T-helper 2 cell treated with Interferon-gamma antibody and Interleukin-4, amounts not matched to agents 100 ng/mL and 5 ng/mL, for 36 hours (primary cell): ENCODE data around the gene CWH43. TPM values are rescaled to one million over a fixed set of nuclear protein-coding genes. Genes with fewer than 3 reads are reported as not detected.
"Not testable (repeated sequence)": the region's sequence is repeated elsewhere in the genome, so short reads cannot be mapped to it uniquely, and the experiment has no call there.

Experiments
- intact Hi-C: fragments of 100-400 bp; cut with micrococcal nuclease; formaldehyde crosslinking; loops from one replicate; pipeline ENCODE4 v1.15.1; 2023
- total RNA-seq: library from RNA; stranded (reverse); gene quantifications from 2 replicates; pipeline ENCODE4 v1.2.3, GENCODE V29; 2022

The CWH43 gene
- total RNA-seq, 1 donor from 2014 or later, result not detected

GRCh38 chr4:48974979-48975640 is 11.0 kb upstream of the CWH43 start:
- intact Hi-C loops, result no loop called here

- intact Hi-C loops, result no loop called here
Observed at GRCh38 chr4:48976041-48976440, 10.0 kb upstream of the CWH43 start.

GRCh38 chr4:48979914-48980579 is 6.0 kb upstream of the CWH43 start:
- intact Hi-C loops, result no loop called here

- intact Hi-C loops, result not testable (repeated sequence)
Observed at GRCh38 chr4:48984005-48984404, 2.1 kb upstream of the CWH43 start.

- intact Hi-C loops, result no loop called here
Observed at GRCh38 chr4:48985602-48985975, 486 bp upstream of the CWH43 start.

- intact Hi-C loops, result no loop called here
Observed at GRCh38 chr4:48986654-48987164, 634 bp downstream of the CWH43 start.

- intact Hi-C loops, result no loop called here
Observed at GRCh38 chr4:48989461-48990203, 3.6 kb downstream of the CWH43 start.

- intact Hi-C loops, result no loop called here
Observed at GRCh38 chr4:48991357-48991756, 5.3 kb downstream of the CWH43 start.

- intact Hi-C loops, result no loop called here
Observed at GRCh38 chr4:48997962-48998361, 11.9 kb downstream of the CWH43 start.

GRCh38 chr4:48998440-48998839 is 12.4 kb downstream of the CWH43 start:
- intact Hi-C loops, result no loop called here

- intact Hi-C loops, result no loop called here
Observed at GRCh38 chr4:49000806-49001205, 14.7 kb downstream of the CWH43 start.

- intact Hi-C loops, result no loop called here
Observed at GRCh38 chr4:49002931-49003330, 16.9 kb downstream of the CWH43 start.

GRCh38 chr4:49018718-49019295 is 32.7 kb downstream of the CWH43 start:
- intact Hi-C loops, result no loop called here

- intact Hi-C loops, result no loop called here
Observed at GRCh38 chr4:49032440-49033161, 46.5 kb downstream of the CWH43 start.

- intact Hi-C loops, result no loop called here
Observed at GRCh38 chr4:49036528-49036927, 50.5 kb downstream of the CWH43 start.

- intact Hi-C loops, result no loop called here
Observed at GRCh38 chr4:49044270-49044669, 58.2 kb downstream of the CWH43 start.

GRCh38 chr4:49058306-49058705 is 72.2 kb downstream of the CWH43 start:
- intact Hi-C loops, result no loop called here

GRCh38 chr4:49063670-49064069 is 77.6 kb downstream of the CWH43 start:
- intact Hi-C loops, result no loop called here

- intact Hi-C loops, result not testable (repeated sequence)
Observed at GRCh38 chr4:49072196-49072595, 86.1 kb downstream of the CWH43 start.

- intact Hi-C loops, result not testable (repeated sequence)
Observed at GRCh38 chr4:49091883-49092282, 105.8 kb downstream of the CWH43 start.

- intact Hi-C loops, result not testable (repeated sequence)
Observed at GRCh38 chr4:49092608-49093135, 106.6 kb downstream of the CWH43 start.
